DMS 273 treated with DMSO at 0.1 percent for 48 hours (cell line): ENCODE results near the gene CLMP.
A peak's percentile ranks its signal among the peaks of the same experiment; 100 is the strongest.

Source experiments
- DNase-seq: peaks from one replicate; lab custom pipeline; 2025; lab: John Stamatoyannopoulos, UW

Gene CLMP

DNA sequence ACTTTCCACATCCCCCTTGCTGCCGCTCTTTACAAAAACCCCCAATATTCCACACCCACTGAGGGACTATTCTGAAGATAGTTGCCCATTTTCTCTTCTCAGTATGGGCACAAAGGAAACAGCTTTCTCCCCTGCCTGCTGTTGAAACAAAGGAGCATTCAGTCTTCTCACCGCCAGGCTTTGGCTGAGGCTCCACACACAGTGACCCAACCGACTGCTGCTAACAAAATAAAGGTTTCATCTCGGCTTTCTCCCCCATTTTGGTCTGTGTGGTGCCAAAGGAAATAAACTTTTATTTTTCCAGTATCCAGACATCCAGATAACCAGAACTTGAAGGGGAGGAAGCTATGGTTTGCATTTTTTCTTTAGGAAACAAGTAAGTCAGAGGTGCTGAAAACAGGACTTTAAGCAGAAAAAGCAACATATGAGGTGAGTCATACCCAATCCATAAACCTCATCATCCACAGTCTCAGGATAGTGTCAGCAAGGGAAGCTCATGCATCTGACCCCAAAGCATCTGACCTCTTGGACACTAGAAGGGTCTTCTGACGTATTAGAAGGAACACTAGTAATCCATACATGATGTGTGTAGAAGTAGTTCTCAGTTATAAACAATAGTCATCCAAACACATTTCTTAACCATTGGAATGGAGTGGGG is 6.4 kb downstream of the CLMP start:
- no peak for DNase-seq

DNA sequence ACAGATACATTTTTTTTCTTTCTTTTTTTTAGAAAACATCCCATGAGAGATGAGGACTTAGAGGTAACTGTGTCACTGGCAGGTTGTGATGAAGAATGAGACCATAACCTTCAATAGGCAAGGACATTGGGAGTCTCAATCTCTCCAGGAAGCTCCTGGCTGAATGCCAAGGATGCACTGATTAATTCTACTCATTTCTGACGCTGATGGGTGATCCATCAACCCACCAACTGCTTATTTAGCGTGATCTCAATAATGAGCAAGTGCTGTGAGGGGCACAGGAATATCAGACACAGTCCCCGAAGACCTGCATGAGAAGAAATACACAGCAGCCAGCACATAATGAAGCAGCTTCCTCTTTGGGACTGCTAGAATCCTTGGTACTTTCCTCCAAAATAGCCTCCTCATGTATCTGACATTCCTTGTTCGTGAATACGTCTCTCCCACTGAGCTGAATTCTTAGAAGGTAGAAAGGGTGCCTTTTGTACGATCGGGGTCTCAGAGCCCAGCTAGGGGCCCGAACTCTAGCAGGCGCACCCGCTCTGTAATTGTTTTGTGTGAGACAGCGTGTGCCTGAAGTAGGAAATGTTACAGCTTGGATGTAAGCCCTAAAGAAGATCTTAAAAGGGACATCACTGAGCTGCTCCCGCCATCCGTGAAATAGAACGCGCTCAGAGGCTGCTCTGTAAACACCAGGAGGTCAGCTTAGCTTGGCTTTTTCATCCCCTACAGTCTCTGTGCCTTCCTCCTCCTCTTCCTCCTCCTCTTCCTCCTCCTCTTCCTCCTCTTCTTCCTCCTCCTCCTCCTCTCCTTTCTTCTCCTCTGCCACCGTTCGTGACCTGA is 7.2 kb downstream of the CLMP start:
- DNase-seq = no peak

DNA sequence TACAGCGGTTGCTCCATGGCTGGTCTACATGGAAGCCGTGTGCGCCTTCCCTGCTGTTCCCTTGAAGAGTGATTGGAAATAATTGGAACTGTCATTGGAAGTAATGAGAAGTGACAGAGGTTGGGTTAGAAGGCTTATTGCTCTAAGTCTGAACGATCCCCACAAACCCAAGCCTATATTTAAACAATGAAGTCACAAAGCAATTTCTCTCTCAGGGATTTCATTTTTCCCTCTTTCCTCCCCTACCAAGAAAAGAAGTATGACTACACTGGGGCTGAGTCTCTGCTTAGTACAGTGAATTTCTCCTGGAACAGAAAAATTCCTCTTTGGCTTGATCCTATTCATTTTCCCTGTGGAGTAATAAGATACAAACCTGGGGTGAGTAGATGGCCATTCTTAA is 7.8 kb downstream of the CLMP start:
- DNase-seq = no peak

DNA sequence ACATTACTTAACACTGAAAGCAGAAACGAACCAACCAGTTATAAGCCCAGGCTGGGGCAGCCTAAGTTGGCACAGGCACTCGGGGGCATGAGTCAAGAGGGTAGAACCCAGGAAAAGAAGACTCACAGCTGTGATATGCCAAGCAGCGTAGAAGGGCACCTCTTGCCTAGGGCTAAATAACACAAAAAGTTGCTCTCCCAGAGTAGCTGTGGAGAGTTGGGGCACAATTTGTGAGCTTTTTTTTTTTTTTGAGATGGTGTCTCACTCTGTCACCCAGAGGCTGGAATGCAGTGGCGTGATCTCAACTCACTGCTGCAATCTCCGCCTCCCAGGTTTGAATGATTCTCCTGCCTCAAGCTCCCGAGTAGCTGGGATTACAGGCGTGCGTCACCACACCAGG is 8.8 kb downstream of the CLMP start:
- DNase-seq = no peak

- no peak for DNase-seq
These were observed 9.7 kb downstream of the CLMP start for GRCh38 chr11:123185326-123185725.

DNA sequence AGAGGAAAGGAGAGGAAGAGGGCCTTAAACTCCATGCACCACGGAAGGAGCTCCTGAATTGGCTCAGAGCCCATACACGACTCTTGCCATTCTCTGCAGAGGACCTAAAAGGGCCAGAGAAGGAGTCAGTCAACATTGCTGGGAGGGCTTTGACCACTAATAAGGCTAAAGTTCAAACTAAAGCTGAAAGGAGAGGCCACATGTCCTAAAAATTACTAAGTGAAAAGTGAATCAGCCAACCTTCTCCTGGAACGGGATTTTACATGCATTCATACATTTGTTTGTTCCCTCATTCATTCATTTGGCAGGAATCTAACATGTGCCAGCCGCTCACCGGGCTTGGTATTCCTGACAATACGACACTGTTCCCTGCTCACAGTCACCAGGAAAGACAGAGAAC is 10.5 kb downstream of the CLMP start:
- no peak for DNase-seq

DNA sequence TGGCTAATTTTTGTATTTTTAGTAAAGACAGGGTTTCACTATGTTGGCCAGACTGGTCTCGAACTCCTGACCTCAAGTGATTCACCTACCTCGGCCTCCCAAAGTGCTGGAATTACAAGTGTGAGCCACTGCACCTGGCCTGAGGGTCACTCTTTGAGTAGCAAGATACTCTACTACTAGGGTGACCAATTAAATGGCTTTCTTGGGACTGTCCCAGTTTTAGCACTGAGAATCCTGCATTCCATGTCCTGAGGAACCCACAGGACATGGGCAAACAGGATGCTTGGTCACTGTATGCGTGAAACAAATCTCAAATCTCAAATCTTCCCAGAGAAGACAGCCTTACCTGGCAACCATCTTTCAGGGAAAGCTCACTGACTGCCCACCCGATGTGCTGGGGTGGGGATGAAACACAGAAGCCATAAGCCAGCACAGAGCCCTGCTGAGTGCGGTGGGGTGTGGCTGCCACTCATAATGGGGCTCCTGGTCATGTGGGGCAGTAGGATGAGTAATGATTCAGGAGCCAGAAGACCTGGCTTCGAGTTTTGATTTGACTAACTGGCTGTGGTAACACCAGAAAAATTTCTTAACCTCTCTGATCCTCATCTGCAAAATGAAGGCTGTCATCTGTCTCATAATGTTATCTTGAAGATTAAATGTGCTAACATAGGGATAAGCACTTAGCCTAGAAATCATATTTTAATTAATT is 11.5 kb downstream of the CLMP start:
- DNase-seq = no peak

GRCh38 chr11:123181767-123182500 is 13.1 kb downstream of the CLMP start:
- DNase-seq = no peak

- DNase-seq = no peak
These were observed 14.0 kb downstream of the CLMP start for GRCh38 chr11:123181075-123181474.

GRCh38 chr11:123180574-123180973 is 14.5 kb downstream of the CLMP start:
- DNase-seq = no peak

DNA sequence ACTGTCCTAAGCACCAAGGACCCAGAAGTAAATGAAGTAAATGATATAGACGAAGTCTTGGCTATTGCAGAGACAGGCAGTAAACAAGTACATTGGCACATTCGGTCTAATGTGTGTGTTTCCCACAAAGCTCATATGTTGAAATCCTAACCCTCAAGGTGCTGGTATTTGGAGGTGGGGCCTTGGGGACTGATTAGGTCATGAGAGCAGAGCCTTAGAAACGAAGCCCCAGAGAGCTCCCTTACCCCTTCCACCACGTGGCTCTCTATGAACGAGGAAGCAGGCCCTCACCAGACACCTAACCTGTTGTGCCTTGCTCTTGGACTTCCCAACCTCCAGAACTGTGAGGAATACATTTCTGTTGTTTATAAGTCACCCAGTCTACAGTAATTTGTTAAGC is 14.9 kb downstream of the CLMP start:
- DNase-seq = no peak

DNA sequence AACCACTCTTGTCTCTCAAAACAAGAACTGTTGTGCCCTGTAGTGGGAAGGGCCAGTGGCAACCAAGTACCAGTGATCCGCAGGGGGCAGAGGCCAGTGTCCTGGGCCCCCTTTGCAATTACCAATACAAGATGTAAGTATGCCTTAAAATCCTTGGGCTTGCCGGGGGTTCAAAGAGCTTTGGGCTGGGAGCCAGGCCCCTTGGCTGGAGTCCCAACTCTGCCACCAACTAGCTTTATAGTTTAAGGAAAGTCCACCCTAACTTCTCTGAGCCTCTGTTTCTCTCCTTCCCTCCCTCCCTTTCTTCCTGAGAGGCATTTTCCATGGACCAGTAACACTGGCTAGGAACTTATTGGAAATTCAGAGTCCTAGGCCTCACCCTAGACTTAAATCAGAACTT is 15.5 kb downstream of the CLMP start:
- DNase-seq = no peak

DNA sequence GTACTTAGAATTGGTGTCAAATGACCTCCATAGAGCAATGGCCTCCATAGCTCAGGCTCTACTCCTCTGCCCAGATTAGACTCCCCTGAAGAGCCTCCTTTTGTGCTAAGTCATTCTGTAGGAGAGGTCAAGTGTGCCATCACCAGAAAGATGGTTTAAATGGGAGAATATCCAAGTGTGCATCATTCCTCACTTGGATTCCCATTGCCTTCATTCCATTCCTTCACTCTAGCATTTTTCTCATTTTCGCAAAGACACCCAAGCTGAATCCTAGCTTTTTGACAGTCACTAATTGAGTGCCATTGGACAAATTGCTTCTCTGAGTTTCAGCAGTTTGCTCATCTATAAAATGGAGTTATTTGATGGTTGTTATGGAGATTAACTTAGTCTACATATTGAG is 16.9 kb downstream of the CLMP start:
- DNase-seq = no peak

- DNase-seq = no peak
These were observed 18.3 kb downstream of the CLMP start for GRCh38 chr11:123176785-123177184.

DNA sequence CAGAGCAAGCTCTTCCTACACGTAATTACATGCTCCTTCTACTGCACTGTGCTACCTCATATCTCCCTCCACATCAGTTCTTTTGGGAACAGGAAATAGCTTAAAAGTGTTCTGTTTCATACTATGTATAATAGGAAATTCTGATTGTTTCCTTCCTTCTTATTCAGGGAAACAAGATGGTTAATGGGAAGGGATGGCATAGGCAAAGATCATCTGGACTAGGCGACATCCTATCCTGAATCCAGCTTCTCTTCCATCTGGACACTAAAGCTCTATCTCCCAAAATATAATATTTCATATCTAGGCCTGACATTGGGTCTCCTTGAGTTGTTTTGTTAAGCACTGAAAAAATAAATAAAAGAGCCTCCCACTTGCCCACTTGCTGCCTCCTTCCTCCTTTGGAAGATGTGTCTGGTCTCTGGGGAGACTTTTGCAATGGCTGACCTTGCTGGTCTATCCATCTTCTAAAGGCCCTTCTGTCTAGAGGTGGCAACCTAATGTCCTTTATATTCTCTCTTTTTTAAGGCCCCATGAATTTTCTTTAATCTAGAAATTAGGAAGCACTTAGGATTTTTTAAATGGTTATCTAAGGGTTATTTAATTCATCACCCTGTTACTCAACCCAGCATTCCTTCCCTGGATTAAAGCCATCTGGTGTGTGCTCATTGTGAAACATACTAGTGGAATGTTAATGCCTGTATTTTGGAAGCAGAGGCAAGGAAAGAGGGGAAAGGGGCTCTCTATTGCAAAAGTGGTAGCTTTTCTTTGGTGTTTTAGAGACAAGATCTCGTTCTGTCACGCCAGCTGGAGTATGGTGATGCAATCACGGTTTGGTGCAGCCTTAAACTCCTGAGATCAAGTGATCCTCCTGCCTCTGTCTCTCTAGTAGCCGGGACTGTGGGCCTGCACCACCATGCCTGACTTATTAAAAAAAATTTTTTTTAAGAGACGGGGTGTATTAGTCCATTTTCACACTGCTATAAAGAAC is 20.6 kb downstream of the CLMP start:
- peak; percentile 42 for DNase-seq

- DNase-seq = no peak
These were observed 21.2 kb downstream of the CLMP start for GRCh38 chr11:123173856-123174186.

DNA sequence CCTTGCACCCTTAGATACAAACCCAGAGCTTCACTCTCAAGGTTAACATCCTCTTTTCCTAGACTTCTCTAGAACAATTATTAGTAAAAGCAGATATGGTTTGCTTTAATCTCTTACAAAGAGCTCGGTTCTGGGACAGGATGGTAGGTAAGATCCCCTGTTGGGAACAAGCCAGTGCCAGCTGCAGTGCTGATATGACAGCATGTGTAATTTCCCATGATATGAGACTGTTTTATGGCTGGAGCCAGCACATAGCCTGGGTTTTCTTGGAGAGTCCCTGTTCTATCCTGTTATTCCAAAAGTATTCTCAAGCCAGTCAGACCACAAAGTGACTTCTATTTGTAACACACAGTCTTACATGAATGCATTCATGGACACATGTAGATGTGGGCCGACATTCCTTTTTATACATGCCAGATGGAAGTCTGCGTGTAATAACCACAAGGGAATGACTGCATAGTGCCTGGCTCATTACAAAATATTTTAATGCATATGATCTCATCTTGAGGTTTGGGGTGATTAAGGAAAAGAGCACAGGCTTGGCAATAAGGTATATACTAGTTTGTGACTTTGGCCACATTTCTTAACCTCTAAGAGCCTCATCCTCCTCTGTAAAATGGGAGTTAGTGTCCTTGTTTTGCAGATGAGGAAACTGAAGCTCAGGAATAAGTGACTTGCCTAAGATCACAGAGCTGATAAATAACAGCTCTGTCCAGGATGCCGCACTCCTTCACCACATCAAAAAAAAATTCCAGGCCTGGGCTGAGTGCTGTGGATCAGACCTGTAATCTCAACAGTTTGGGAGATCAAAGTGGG is 21.8 kb downstream of the CLMP start:
- DNase-seq = peak; percentile 37

DNA sequence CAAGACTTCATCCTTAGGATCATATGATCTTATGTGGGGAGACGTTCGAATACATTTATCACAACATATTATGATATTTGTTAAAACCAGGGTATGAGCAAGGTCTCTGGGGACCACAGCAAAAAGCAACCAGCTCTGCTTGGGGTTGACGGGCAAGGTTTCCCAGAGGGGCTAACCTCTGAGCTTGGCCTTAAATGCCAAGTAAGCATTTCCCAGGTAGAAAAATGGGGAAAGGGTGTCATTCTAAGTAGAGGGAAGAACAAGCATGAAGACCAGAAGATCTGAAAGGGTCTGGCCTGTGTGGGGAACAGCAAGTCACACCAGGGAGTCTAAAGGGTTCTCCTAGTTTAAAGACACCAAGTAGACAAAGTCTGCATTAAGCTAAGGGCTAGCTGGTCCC is 24.1 kb downstream of the CLMP start:
- no peak for DNase-seq

GRCh38 chr11:123169821-123170220 is 25.2 kb downstream of the CLMP start:
- no peak for DNase-seq

DNA sequence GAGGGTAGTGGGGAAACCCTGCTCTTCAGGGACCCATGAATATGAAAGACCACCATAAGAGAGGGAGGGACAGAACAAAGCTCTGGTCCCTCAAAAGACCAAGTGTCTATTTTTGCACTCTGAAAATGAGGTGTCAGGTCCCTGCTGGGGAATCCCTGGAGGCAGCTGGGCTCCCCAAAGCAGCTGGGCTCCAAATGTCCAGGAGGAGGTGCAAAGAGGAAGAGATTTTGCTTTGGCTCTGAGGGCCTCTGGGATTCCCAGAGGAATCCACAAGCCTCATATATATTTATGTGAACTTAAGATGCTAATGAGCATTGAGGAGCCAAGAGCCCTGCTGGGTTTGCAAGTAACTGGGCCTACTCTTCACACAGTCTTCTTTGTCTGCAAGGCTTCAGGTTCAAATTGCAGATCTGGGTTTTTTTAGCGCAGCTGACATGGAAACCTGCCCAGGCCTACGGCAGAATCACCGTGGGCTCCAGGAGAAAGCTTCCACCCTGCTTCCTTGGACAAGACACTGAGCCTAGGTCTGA is 26.0 kb downstream of the CLMP start:
- peak; percentile 27 for DNase-seq
